Measurements from ENCODE around the gene SNAP47.
"Not testable (repeated sequence)": the region's sequence is repeated elsewhere in the genome, so short reads cannot be mapped to it uniquely, and the experiment has no call there.

SNAP47 gene

GRCh38 chr1:227709451-227709850 lies 25.8 kb upstream of the SNAP47 start:
- TF ChIP-seq OSR1 (CRISPR knock-in tag; IDR thresholded peaks at IDR 0.05) = no peak
- no peak for TF ChIP-seq GLIS3 (CRISPR knock-in tag; IDR thresholded peaks at IDR 0.05)
- no peak for TF ChIP-seq ZNF8 (CRISPR knock-in tag; IDR thresholded peaks at IDR 0.05)
- TF ChIP-seq ARNTL (CRISPR knock-in tag; IDR thresholded peaks at IDR 0.05; ENCODE audit: borderline replicate concordance, low read depth) = no peak
- TF ChIP-seq POU6F1 (CRISPR knock-in tag; IDR thresholded peaks at IDR 0.05; ENCODE audit: borderline replicate concordance, low read depth) = no peak
- TF ChIP-seq RARB (CRISPR knock-in tag; IDR thresholded peaks at IDR 0.05) = no peak
- ATAC-seq = no peak

DNA sequence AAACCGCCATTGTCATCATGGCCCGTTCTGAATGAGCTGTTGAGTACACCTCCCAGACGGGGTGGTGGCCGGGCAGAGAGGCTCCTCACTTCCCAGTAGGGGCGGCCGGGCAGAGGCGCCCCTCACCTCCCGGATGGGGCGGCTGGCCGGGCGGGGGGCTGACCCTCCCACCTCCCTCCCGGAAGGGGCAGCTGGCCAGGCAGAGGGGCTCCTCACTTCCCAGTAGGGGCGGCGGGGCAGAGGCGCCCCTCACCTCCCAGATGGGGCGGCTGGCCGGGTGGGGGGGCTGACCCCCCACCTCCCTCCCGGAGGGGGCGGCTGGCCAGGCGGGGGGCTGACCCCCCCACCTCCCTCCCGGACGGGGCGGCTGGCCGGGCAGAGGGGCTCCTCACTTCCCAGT lies 24.8 kb upstream of the SNAP47 start:
- not testable (repeated sequence) for ATAC-seq

- no peak for ATAC-seq
Observed at GRCh38 chr1:227712648-227713047, 22.6 kb upstream of the SNAP47 start.

DNA sequence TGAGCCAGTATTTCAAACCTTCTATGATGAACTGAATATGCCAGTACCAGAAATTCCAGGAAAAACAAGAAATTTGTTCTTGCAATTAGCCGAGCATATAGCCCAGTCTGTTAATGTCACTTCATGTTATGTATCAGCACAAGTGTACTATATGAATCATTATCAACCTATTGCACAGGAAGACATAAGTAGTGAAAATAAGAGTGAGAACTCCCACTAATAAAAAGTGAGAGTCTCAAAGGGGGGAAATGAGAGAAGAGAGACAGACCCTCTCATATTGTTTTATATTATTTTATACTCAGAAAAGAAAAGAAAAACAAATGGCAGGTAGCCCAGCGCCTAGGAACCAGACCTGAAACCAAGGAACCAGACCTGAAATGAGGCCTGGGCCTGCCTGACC lies 16.3 kb upstream of the SNAP47 start:
- ATAC-seq = no peak
- TF ChIP-seq GLIS3 (CRISPR knock-in tag; IDR thresholded peaks at IDR 0.05) (no peak), ZNF565 (CRISPR knock-in tag; conservative IDR thresholded peaks at IDR 0.05; ENCODE audit: low read depth) (no peak), TSHZ2 (CRISPR knock-in tag; IDR thresholded peaks at IDR 0.05) (no peak), ISL1 (CRISPR knock-in tag; IDR thresholded peaks at IDR 0.05) (no peak), ZNF8 (CRISPR knock-in tag; IDR thresholded peaks at IDR 0.05) (no peak), OSR1 (CRISPR knock-in tag; IDR thresholded peaks at IDR 0.05) (no peak), ZFP30 (CRISPR knock-in tag; IDR thresholded peaks at IDR 0.05) (no peak), RARB (CRISPR knock-in tag; IDR thresholded peaks at IDR 0.05) (no peak), CSDC2 (CRISPR knock-in tag; IDR thresholded peaks at IDR 0.05) (no peak), SNAI2 (CRISPR knock-in tag; IDR thresholded peaks at IDR 0.05) (no peak), ESRRG (CRISPR knock-in tag; IDR thresholded peaks at IDR 0.05) (no peak), POU6F1 (CRISPR knock-in tag; IDR thresholded peaks at IDR 0.05; ENCODE audit: borderline replicate concordance, low read depth) (no peak), ZFP3 (CRISPR knock-in tag; IDR thresholded peaks at IDR 0.05) (no peak), PPARA (CRISPR knock-in tag; IDR thresholded peaks at IDR 0.05; ENCODE audit: borderline replicate concordance) (no peak), ZNF70 (CRISPR knock-in tag; IDR thresholded peaks at IDR 0.05) (no peak), TOX (CRISPR knock-in tag; IDR thresholded peaks at IDR 0.05; ENCODE audit: borderline replicate concordance) (no peak)
- TF ChIP-seq, protein P1, sequence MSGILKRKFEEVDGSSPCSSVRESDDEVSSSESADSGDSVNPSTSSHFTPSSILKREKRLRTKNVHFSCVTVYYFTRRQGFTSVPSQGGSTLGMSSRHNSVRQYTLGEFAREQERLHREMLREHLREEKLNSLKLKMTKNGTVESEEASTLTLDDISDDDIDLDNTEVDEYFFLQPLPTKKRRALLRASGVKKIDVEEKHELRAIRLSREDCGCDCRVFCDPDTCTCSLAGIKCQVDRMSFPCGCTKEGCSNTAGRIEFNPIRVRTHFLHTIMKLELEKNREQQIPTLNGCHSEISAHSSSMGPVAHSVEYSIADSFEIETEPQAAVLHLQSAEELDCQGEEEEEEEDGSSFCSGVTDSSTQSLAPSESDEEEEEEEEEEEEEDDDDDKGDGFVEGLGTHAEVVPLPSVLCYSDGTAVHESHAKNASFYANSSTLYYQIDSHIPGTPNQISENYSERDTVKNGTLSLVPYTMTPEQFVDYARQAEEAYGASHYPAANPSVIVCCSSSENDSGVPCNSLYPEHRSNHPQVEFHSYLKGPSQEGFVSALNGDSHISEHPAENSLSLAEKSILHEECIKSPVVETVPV (CRISPR knock-in tag; IDR thresholded peaks at IDR 0.05) = no peak

More at GRCh38 chr1:227712648-227713047, 22.6 kb upstream of the SNAP47 start:
- no peak for TF ChIP-seq PATZ1 (CRISPR knock-in tag; IDR thresholded peaks at IDR 0.05; ENCODE audit: borderline replicate concordance)
- TF ChIP-seq ZNF565 (CRISPR knock-in tag; conservative IDR thresholded peaks at IDR 0.05; ENCODE audit: low read depth) = no peak
- TF ChIP-seq ZFP30 (CRISPR knock-in tag; IDR thresholded peaks at IDR 0.05) = no peak

All from SK-N-SH treated with all-trans-retinoic acid at 6 μM for 48 hours (cell line).